ENCODE data around the gene RRP1.
A peak's percentile ranks its signal among the peaks of the same experiment; 100 is the strongest.

RRP1 gene

DNA sequence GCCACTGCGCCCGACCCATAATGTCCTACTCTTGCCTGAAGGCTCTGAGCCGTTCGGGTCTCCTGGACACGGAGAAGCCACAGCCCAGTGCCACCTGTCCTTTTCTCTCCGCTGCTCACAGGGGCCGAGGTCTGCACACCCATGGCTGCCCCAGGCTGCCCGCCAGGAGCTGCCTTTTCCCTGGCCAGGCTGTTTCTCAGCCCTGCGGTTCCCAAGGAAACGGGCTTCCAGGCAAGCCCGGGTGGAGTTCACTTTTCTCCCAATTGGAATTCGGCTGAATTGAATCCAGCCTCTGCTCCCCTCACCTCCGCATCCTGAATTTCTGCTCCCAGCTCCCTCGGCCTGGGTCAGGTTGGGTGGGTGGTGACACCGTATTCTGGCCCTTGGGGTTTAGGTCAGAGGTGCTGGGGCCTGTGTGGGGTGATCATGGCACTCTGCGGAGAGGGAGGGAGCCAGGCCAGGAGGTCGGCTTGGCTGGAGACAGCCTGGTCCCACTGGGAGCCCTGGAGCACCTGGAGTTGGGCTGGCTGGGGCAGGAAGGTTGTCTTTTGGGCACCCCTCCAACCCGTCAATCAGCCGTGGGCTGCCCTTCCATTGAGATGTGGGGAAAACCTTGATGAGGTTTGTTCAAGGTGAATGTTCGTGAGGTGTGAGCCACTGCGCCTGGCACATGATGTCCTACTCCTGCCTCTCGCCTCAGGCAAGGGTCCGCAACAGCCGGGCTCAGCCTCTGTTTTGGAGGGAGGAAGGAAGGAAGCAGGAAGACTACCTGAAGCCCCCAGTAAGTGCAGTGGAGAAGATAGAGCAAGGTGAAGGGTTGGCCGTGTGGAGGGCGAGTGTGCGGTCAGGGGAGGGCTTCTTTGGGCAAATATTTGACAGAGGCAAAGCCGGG lies 25.1 kb downstream of the RRP1 start:
- Histone ChIP-seq H3F3A (ENCODE audit: insufficient read depth, low read length) (no peaks in the 10 kb centered on the region), H3K9me3 (ENCODE audit: low read length) (no peaks in the 10 kb centered on the region), H3K9ac (ENCODE audit: low read length) (no peak overlapping the region), H3K9me2 (ENCODE audit: low read depth, low read length) (no peaks in the 10 kb centered on the region), H3K36me3 (ENCODE audit: insufficient read depth, low read length) (no peaks in the 10 kb centered on the region), H3K79me2 (ENCODE audit: insufficient read depth, low read length) (no peaks in the 10 kb centered on the region), H3K27ac (ENCODE audit: low read depth, low read length, poor library complexity, severe bottlenecking) (no peak overlapping the region), H3K4me2 (ENCODE audit: low read length) (no peak overlapping the region), H4K20me1 (ENCODE audit: insufficient read depth, low read length) (no peaks in the 10 kb centered on the region), H3K27me3 (ENCODE audit: insufficient read depth, low read length) (no peaks in the 10 kb centered on the region), H3K4me3 (ENCODE audit: low read depth, low read length, poor library complexity, severe bottlenecking) (no peak overlapping the region), H2AFZ (ENCODE audit: low read length) (no peak overlapping the region), H3K4me1 (ENCODE audit: insufficient read depth, low read length, severe bottlenecking) (peaks cover 55% of the 10 kb centered on the region)
- TF ChIP-seq, protein P1, sequence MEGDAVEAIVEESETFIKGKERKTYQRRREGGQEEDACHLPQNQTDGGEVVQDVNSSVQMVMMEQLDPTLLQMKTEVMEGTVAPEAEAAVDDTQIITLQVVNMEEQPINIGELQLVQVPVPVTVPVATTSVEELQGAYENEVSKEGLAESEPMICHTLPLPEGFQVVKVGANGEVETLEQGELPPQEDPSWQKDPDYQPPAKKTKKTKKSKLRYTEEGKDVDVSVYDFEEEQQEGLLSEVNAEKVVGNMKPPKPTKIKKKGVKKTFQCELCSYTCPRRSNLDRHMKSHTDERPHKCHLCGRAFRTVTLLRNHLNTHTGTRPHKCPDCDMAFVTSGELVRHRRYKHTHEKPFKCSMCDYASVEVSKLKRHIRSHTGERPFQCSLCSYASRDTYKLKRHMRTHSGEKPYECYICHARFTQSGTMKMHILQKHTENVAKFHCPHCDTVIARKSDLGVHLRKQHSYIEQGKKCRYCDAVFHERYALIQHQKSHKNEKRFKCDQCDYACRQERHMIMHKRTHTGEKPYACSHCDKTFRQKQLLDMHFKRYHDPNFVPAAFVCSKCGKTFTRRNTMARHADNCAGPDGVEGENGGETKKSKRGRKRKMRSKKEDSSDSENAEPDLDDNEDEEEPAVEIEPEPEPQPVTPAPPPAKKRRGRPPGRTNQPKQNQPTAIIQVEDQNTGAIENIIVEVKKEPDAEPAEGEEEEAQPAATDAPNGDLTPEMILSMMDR (IDR thresholded peaks at IDR 0.05; ENCODE audit: low read length) = no peak
- no peak for TF ChIP-seq EZH2 (IDR thresholded peaks at IDR 0.05; ENCODE audit: borderline replicate concordance, low read length)

DNA sequence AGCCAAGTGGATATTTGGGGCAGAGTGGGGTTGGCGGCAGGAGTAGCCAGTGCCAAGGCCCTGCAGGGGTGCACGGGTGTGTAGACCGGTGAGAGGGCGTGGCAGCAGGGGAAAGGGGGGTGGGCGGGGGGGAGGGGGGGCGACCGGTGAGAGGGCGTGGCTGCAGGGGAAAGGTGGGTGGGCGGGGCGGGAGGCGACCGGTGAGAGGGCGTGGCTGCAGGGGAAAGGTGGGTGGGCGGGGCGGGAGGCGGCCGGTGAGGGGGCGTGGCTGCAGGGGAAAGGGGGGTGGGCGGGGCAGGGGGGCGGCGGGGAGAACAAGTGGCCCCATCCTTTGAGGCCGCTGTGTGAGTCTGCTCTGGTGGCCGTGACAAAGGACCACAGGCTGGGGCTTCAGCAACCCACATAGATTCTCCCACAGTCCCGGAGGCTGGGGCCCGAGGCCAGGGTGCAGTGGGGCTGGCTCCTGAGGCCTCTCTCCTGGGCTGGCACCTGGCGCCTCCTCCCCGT lies 25.8 kb downstream of the RRP1 start:
- Histone ChIP-seq H3K9me2 (ENCODE audit: low read depth, low read length) (no peaks in the 10 kb centered on the region), H4K20me1 (ENCODE audit: insufficient read depth, low read length) (no peaks in the 10 kb centered on the region), H3K4me3 (ENCODE audit: low read depth, low read length, poor library complexity, severe bottlenecking) (no peak overlapping the region), H3K4me2 (ENCODE audit: low read length) (peak overlapping the region; percentile 21; the same call in 1 of the 2 replicates), H3K4me1 (ENCODE audit: insufficient read depth, low read length, severe bottlenecking) (peaks cover 48% of the 10 kb centered on the region), H3K27me3 (ENCODE audit: insufficient read depth, low read length) (no peaks in the 10 kb centered on the region), H3K36me3 (ENCODE audit: insufficient read depth, low read length) (no peaks in the 10 kb centered on the region), H3K79me2 (ENCODE audit: insufficient read depth, low read length) (no peaks in the 10 kb centered on the region), H3K27ac (ENCODE audit: low read depth, low read length, poor library complexity, severe bottlenecking) (no peak overlapping the region), H2AFZ (ENCODE audit: low read length) (no peak overlapping the region), H3K9ac (ENCODE audit: low read length) (no peak overlapping the region), H3K9me3 (ENCODE audit: low read length) (no peaks in the 10 kb centered on the region), H3F3A (ENCODE audit: insufficient read depth, low read length) (no peaks in the 10 kb centered on the region)
- TF ChIP-seq, protein P1 (IDR thresholded peaks at IDR 0.05; ENCODE audit: low read length) = no peak
- no peak for TF ChIP-seq EZH2 (IDR thresholded peaks at IDR 0.05; ENCODE audit: borderline replicate concordance, low read length)

DNA sequence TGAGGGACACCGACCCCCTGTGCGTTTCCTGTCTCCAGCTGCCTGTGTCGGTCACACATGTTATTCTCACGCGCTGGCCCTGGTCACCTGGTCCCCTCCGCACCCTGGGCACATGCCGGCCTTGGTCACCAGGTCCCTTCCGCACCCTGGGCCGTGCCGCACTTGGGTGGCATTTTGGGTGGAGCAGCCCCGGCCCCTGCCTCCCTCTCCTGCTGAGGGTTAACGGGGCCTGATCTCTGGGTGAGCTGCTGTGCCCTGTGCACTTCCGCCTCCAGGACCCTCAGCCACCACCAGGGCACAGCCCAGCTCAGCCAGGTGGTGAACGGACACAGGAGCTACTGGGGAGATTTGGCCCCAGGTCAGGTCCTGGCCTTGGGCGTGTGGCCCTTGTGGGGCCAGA lies 26.6 kb downstream of the RRP1 start:
- no peak for TF ChIP-seq EZH2 (IDR thresholded peaks at IDR 0.05; ENCODE audit: borderline replicate concordance, low read length)
- TF ChIP-seq, protein P1 (IDR thresholded peaks at IDR 0.05; ENCODE audit: low read length) = no peak
- H3K9me3 ChIP-seq (ENCODE audit: low read length) = no peaks in the 10 kb centered on the region
- no peaks in the 10 kb centered on the region for H4K20me1 ChIP-seq (ENCODE audit: insufficient read depth, low read length)
- H3K27ac ChIP-seq (ENCODE audit: low read depth, low read length, poor library complexity, severe bottlenecking) = no peak overlapping the region
- no peak overlapping the region for H3K4me3 ChIP-seq (ENCODE audit: low read depth, low read length, poor library complexity, severe bottlenecking)
- H3K4me1 ChIP-seq (ENCODE audit: insufficient read depth, low read length, severe bottlenecking) = peaks cover 40% of the 10 kb centered on the region
- no peaks in the 10 kb centered on the region for H3K9me2 ChIP-seq (ENCODE audit: low read depth, low read length)
- no peaks in the 10 kb centered on the region for H3F3A ChIP-seq (ENCODE audit: insufficient read depth, low read length)
- no peaks in the 10 kb centered on the region for H3K79me2 ChIP-seq (ENCODE audit: insufficient read depth, low read length)
- H3K27me3 ChIP-seq (ENCODE audit: insufficient read depth, low read length) = no peaks in the 10 kb centered on the region
- no peak overlapping the region for H2AFZ ChIP-seq (ENCODE audit: low read length)
- H3K4me2 ChIP-seq (ENCODE audit: low read length) = no peak overlapping the region
- H3K36me3 ChIP-seq (ENCODE audit: insufficient read depth, low read length) = no peaks in the 10 kb centered on the region
- no peak overlapping the region for H3K9ac ChIP-seq (ENCODE audit: low read length)

Measured in OCI-LY1 (cell line).